ENCODE results near the gene CARD9.
A peak's percentile ranks its signal among the peaks of the same experiment; 100 is the strongest.

CARD9 gene

DNA sequence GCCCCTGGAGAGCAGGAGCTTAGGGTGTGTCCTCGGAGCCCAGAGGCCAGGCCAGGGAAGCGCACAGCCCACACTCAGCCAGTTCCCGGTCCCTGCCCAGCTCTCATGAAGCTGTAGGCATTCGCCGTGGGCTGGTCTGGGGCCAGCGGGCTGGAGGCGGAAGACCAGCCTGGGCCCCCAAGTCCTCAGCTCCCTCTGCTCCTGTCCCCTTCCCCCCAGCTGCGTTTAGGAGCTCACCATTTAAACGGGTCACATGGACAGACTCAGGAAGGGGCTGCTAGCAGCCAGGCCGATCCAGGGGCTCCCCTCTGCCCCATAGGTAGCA lies 27.4 kb downstream of the CARD9 start:
- DNase-seq = no peak

DNA sequence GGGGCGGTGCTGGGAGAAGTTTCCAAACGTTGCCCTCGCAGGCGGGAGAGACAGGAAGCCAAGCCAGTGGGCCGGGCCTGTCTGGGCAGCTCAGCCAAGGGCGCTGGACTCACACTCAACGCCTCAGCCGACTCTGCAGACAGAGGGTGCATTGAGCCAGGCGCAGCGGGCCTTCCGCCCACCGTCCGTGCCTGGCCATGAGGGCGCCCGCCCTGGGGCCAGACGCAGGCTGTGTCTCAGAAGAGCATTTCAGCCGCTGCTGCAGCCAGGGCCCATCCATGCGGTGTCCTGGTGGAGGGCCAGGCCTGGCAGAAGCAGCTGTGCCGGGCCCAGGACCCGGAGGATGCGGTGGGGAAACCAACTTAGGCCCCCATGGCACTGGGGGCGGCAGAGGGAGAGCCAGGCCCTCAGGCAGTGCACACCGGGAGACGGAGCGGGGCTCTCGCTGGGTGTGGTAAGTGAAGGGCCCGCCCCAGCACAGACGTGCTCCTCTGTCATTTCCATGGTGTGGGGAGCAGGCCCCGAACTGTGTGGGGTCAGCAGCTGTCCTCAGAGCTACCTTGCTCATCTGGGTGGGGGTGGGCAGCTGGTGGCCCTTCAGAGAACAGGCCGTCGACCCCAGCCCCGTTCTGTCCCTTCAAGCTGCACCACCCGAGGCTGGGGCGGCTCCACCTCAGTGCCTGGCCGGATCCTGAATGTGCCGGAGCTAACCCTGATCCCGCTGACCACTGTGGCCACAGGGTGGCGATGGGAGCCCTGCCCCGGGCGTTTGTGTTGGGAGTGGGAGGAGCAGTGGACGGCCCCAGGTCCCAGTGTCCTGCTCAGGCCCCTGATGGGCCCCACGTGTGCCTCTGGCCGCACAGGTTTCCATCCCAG lies 27.9 kb downstream of the CARD9 start:
- DNase-seq = no peak

DNA sequence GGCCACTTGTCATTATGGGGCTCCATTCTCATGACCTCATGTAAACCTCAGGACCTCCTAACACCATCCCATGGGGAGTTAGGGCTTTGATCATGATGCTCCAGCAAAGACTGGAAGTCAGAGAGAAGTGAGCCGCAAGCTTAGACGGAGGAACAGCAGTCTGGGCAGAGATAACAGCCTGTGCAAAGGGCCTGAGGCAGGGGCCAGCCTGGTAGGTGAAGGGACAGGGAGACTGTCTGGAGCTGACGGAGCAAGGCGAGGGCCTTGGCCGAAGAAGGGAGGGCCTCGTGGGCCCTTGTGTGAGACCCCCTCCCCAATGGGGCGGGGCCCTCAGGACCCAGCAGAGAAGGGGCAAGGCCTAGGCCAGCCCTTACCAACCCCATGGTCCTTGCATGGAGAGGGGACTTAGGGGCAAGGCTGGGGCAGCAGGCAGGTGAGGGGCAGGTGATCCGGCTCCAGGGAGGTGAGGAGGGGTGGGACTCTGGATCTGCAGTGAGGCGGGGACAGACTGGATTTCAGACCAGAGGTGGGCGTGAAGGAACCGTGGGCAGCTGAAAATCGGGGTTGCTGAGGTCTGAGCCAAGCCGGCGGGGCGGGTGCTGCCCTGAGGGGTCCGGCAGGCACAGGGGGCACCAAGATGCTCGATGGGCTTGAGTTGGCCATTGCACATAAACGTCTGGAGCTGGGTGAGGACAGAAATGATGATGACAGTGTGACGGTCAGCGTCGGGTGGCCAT lies 28.8 kb downstream of the CARD9 start:
- DNase-seq = no peak

DNA sequence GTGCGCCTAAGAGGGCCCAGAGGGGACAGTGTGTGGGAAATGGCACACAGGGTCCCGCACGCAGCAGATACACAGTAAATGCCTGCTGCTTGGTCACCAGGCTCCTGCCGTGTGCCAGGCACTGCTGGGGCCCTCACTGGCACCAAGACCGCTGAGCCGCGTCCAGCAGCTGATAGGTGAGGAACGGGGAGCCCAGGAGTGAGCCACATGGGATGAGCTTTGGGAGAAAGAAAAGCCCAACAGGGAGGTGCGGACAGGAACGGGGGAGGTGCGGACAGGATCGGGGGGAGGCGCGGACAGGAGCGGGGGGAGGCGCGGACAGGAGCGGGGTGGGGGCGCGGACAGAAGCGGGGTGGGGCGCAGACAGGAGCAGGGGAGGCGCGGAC lies 29.6 kb downstream of the CARD9 start:
- no peak for DNase-seq

DNA sequence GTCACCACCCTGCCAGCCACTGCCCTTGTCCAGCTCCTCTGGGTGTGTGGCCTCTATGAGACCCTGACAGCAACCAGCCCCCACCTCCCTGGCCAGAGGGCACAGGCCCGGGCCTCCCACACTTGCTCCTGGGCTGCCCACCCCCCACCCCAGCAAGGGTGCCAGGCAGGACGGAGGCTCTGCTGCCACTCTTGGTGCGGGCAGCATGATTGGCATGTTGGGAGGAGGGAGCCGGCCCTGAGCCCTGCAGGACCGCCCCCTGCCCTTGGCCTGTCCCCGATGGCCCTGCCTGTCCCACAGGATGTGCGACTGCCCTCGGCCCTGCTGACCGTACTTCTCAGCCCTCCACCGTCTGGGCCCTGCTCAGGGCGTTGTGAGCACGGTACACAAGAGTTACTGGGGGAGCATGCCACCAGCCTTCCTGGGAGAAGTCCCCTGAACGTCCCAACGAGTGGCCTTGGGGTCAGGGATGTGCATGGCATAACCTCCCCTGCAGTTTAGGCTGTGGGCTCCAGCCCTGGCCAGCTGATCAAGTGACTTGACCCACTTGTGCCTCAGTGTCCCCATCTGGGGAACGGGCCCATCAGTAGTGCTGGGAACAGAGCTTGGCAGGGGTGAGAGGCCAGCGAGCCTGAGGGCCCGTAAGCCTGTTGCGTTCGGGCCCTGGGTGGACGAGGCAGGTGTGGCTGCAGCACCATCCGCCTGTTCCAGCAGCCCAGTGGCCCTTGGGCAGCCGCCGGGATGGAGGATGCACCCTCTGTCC lies 30.2 kb downstream of the CARD9 start:
- DNase-seq = no peak

DNA sequence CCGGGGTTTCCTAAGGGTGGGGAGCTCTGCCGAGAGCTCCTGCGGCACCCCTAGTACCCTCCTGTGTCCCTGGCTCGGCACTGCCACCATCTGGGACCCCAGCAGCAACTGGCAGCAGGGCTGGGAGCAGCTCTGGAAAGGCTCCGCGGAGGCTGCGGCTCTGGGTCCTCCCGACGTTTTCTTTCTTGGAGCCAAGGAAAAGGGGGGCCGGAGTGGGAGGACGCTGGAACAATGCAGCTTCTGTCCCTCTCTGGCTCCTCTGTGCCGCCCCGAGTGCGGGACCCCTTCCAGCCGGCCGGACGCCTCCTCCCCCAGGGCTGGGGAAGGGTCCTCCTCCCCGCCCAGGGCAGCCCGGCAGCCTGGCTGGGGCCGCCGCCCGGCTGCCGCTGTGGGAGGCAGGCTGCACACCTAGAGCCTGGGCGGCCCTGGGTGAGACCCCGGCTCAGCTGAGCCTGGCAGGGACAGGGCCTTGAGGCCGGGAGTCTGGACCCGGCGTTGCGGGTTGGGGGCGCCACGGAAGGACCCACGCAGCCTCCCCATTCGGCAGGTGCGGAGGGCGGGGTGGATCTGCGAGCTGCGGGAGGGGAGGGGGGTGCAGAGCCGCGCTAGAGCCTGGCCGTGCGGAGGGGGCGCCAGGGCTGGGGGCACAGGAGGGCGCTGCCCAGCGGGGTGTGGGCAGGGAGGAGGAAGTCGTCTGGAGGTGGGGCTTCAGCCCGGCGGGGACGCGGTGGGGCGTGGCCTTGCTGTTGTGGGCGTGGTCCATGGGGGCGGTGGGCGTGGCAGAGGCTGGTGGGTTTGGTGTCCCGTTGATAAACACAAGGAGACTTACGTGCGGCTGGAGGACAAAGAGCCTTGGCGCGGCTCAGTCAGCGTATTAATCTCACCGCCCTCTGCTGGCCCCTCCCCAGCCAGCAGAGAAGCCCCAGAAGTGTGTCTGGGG lies 31.0 kb downstream of the CARD9 start:
- peak; percentile 25 for DNase-seq

DNA sequence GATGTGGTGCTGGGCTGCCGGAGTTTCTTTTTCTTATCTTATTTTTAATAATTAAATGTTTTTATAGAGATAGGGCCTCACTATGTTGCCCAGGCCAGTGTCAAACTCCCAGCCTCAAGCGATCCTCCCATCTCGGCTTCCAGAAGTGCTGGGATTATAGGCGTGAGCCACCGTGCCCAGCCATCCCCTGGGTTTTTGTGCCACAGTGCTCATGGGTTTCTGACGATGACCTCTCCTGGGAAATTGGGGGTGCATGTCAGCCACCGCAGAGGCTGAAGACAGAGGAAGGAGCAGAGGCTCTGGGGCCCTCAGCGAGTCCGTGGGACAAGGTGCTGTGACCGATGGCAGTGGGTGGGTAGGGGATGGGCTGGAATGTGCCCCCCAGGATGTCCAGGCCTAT lies 31.7 kb downstream of the CARD9 start:
- DNase-seq = no peak

DNA sequence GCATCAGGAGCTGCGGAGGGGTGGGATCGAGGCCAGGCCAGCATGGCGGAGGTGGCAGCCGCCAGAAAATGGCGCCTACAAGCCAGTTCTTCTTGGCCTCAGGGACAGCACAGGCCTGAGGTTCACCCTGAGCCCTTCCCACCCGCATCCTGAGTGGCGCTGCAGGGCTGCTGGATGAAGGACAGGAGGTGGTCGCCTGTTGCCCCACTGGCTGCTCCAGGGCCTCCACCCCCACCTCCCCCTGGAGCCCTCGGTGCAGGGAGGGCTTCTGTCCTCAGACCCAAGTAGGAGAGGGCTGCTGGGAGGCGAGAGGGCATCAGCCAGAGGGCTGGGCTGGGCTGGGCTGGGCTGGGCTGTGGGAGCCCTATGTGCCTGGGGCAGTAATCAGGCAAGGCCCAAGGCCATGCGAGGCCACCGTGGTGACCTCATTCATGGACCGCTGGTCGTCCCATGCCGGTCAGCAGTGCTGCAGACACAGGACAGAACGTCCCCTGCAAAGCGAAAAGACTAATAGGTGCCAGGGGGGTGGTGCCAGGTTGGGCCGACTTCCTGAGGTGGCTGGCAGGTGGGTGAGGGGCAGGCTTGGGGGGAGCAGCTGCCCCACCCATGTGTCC lies 32.3 kb downstream of the CARD9 start:
- no peak for DNase-seq

DNA sequence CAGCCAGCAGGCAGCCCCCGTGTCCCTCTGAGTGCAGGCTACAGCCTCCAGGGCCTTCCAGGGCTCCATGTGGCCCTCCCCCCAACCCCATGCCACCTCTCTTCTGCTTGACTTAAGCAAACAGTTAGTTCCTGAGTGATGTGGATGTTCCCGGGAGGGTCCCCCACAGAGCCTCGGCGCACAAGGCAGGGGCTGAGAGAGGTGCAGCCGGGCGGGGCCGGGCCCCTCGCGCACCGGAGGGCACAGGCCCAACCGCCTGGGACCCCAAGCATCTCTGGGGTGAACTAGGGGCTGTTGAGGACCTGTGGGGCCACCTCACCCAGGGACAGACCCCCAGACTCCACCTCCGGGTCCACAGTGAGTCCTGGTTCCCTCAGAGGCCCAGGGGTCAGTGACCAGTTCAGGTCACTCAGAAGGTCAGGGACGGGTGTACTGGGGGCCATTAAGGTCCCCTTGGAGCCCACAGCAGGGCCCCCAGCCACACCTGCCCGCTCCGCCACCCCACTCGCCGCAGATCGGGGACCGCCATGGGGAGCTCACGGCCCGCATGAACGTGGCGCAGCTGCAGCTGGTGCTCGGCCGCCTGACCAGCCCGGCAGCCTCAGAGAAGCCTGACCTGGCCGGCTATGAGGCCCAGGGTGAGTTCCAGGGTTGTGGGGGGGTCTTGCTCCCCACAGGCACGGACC lies 33.0 kb downstream of the CARD9 start:
- no peak for DNase-seq

DNA sequence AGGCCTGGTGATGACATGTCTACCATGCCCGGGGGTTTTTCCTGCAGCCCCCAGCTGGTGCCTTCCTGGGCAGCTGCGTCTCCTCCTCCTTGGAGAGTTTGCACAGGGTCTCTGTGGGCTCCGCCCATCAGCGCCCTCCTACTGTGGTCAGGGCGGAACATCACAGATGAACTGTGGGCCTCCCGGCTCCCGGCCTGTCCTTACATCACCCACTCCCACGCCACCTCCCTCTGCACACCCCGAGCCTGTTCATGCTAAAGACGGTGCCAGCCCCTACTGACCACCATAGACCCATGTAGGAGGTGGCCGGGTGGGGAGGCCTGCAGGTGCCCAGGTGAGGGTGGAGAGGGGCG lies 33.5 kb downstream of the CARD9 start:
- no peak for DNase-seq

DNA sequence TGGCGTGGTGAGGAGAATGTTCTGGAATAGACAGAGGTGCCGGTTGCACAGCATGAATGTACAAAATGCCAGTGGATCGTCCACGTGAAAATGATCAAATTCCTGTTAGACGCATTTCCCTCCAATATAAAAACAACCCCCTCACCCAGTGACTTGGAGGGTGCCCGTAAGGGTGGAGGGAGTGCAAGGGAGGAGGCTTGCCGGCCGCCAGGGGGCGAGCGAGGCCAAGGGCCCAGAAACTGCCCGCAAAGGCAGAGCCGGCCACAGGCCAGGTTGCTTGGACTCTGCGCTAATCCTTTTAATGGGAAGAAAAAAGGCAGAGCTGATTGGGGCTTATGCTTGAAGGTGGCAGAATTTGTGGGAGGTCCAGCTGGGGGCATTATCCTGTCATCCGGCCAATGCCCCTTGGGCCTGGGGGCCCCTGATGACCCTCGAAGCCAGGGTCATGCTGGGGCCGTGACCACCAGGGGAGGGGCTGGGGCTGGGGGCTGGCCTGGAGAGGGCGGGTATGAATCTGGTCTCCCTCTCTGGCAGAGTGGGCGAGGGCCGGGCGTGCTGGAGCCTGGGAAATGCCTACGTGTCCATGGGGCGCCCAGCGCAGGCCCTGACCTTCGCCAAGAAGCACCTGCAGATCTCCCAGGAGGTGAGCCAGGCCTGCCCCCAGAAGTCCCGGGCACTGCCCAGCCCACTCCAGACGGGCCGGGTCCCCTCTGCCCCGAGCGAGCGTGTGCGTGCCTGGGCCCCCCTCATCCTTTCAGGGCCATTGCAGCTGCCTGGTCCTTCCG lies 34.1 kb downstream of the CARD9 start:
- DNase-seq = no peak

DNA sequence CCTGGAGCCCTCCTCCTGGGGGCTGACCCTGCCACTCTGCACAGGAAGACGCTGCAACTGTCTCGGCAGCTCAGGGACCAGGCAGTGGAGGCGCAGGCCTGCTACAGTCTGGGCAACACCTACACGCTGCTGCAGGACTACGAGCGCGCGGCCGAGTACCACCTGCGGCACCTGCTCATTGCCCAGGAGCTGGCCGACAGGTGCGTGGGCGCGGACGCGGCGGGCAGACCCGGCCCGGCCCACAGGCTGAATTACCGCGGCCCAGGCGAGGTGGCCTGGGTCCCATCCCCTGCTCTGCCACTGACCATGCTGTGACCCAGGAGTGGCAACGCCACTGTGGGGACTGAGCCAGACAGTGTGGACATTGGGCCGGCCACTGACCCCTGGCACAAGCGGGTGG lies 35.0 kb downstream of the CARD9 start:
- no peak for DNase-seq

DNA sequence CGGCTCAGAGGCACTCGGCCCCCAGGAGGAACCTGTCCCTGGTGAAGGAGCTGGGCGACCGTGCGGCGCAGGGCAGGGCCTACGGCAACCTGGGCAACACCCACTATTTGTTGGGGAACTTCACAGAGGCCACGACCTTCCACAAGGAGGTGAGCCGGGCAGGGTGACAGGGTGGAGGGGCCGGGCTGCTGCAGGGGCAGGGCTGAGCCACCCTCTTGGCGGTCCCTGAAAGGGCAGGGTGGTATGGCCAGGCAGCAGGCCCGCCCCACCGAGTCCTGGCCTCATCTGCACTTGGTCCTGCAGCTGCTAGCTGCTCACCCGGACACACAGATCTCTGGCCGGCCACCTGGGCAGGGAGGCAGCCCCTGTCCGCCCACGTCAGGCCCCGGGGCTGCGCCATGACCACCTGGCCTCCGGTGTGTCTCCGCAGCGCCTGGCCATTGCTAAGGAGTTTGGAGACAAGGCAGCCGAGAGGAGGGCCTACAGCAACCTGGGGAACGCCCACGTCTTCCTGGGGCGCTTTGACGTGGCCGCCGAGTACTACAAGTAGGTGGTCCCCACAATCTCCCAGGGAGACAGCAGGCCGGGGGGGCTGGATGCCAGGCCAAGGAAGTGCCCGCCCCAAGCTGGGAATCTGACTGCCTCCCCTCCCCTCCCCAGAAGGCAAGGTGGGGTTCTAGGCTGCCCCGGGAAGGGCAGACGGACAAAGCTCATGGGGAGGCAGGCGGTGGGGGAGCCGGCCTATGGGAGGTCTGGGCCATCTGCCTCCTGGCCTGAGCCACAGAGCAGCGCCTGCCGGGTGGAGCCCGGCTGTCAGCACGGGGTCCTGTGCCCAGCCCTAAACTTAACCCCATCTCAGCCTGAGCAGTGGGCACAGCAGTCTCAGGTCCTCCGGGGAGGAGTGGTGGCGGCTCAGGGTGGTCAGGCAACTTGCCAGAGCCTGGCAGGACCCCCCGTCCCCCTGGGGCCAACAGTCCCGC lies 35.8 kb downstream of the CARD9 start:
- no peak for DNase-seq

DNA sequence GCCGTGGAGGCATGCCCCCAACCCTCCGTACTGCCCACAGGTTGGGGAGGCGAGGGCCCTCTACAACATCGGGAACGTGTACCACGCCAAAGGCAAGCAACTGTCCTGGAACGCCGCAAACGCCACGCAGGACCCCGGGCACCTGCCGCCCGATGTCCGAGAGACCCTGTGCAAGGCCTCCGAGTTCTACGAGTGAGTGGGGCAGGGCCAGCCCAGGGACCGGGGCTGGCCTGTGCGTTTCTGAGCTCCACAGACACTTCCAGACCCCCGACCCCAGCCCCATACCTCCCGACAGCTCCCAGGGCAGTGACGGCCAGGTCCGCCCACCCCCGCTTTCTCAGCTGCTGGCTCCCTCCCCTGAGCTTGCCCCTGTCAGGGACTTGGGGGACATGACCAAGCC lies 36.6 kb downstream of the CARD9 start:
- DNase-seq = no peak

DNA sequence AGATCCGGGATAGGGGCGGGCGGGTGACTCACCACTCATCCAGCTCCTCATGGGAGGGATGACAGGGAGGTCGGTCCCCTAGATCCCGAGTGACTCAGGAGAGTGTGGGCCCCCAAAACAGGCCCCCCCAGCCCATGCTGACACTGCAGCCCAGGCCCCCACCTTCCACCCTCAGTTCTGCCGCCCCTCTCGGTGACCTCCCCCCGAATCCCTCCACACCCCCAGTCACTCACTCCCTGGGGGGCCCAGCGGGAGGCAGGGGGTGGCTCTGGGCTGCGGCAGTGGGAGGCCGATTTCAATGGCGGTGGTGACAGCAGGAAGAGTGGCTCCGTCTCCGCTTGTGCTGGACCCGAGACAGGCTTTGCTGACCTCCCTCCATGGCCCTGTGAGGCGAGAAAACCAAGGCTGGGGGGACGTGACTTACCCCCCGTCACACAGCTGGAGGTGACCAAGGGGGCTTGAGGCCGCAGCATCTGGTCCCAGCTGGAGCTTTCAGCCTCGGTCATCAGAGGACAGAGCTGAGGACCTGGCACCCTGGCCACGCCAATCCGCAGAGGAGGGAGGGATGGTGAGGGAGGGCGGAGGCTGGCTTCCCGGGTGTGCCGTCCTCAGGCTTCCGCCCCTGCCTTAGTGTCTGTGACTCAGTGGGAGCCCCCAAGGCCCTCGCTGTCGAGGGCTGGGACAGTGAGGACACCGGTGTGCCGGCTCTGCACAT lies 37.2 kb downstream of the CARD9 start:
- no peak for DNase-seq

DNA sequence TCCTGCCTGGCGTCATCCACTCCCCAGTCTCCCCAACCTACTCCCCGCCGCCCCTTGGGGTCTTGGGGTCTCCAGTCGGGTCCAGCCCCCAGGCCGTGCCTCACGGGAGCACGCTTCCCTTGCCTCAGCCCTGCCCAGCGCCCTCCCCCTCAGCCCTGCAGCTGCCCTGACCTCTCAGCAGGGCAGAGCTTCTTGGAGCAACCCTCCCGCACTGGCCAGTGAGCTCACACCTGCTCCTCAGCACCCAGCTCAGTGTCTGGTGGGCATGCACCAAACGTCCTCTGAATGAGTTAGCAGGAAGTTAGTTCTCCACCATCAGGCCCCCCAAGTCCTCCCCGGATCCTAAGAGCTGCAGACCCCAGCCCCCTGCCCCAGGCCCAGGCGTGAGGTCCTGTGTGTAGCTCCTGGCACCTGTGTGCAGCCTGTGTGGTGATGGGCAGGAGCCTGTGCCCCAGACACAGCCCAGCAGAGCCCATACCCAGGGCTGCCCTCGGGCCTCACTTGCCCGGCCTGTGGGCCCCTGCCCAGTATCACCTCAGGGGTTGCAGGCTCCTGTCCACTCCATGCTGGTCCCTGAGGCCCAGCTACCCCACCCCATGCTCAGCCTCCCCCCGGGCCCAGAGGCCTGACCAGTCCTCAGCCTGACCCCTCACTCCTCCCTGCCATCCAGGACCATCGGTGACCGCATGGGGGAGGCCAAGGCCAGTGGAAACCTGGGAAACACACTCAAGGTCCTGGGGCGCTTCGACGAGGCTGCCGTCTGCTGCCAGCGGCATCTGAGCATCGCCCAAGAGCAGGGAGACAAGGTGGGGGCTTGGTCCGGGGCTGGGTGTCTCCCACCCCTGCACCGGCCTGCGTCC lies 37.9 kb downstream of the CARD9 start:
- DNase-seq = no peak

DNA sequence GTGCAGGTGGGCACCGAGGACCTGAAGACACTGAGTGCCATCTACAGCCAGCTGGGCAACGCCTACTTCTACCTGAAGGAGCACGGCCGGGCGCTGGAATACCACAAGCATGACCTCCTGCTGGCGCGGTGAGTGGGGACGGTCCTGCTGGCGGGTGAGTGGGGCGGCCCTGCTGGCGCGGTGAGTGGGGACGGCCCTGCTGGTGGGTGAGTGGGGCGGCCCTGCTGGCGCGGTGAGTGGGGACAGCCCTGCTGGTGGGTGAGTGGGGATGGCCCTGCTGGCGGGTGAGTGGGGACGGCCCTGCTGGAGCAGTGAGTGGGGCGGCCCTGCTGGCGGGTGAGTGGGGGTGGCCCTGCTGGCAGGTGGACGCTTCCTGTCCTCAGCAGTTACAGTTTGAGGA lies 38.9 kb downstream of the CARD9 start:
- DNase-seq = no peak

DNA sequence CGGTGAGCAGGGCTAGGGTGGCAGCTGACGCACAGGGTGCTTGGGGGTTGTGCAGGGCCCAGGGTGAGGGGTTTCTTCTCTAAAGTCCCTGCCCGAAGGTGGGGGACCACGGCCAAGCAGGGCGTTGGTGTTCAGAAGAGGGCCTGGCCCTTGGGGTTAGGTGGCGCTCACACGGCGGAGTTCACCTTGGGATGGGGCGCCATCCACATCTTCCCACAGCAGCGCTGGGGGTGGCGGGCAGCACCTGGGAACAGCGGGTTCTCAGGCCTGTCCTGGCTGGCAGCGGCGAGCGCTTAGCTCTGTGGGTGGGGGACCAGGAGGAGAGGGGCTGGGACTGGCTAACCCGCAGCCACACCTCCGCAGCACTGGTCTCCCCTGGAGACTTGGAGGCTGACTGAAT lies 40.0 kb downstream of the CARD9 start:
- DNase-seq = no peak
